ENCODE data around the gene UQCRHL.
A peak's percentile ranks its signal among the peaks of the same experiment; 100 is the strongest.

Gene UQCRHL

DNA sequence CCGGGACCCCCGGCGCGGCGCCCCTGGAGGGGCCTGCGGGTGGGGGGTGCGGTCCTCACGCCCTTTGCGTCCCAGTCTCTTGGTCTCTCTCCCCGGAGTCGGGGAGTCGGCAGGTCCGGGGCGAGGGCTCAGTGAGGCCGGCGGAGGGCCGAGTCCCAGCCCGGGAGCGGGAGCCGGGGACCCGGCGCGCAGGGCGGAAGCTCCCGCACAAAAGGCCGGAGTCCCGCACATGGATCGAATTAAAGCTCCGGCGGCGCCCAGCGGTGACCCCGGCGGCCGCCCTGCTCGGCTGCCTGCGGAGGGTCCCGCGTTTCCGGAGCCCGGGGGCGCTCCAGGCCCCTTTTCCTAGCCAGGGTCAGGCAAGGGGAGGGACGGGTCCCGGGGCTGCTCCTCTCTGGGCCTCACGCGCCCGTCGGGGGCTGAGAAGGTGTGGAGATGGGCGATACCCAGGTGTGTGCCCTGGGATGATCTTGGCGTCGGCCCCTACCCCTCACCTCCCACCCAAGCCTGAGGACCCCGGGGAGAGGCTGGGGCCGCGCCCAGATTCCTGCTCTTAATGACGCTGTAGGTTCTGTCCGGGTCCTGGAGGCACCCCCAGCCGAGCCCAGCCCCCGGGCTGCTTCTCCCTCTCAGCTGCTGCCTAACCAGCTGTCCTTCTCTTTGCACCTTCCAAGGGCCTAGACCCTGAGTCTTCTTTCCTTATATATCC lies 48.3 kb downstream of the UQCRHL start:
- peak; percentile 60 for DNase-seq (ENCODE audit: low spot score)
- no peak for TF ChIP-seq CTCF (IDR thresholded peaks at IDR 0.05; ENCODE audit: extremely low read depth, missing control alignments)

GRCh38 chr1:15758343-15758931 lies 49.0 kb downstream of the UQCRHL start, which contains the start of gene FBLIM1:
FBLIM1 (plus strand) TSS chr1:15758795; CDS start chr1:15764984, 6,189 bp downstream.
- TF ChIP-seq CTCF (IDR thresholded peaks at IDR 0.05; ENCODE audit: extremely low read depth, missing control alignments): no peak
- peak; percentile 39 for DNase-seq (ENCODE audit: low spot score)

DNA sequence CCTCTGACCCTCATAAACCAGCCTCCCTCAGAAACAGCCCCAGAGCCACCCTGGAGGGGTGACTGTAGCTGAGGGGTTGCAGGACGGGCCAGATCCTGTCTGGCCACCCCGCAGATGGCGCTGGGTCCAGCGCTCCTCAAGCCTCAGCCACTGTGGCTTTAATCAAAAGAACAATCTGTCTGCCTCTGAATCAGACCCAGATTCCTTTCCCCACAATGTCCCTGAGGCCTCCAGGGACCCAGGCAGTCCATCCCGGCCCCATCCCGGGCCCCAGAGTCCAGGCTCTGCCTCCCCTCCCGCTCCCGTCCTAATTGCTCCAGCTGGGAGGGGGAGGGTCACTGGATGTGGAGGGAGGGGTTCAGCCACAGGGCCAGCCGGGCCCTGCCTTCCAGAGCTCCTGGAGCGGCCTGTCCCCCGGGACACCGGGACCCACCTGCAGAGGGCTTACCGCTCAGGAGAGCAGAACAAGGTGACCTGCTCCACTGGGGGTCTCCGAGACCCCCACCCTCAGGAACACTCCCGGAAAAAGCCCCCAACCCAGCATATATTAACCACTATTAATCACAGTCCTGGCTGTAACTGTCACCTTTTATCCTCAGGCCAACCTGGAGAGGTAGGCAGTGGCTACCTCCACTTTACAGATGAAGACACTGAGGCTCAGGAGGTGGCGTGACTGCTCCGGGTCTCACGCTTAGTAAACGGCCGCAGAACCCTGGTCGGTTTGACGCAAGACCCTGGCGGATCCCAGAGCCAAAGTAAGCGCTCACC lies 49.7 kb downstream of the UQCRHL start:
- TF ChIP-seq CTCF (IDR thresholded peaks at IDR 0.05; ENCODE audit: extremely low read depth, missing control alignments): no peak
- DNase-seq (ENCODE audit: low spot score): peak; percentile 49

Data from GM20000 (cell line).